Subcutaneous adipose tissue (tissue), 4 donors: ENCODE data around the gene SLC7A5. TPM values are rescaled to one million over a fixed set of nuclear protein-coding genes. Genes with fewer than 3 reads are reported as not detected.

ENCODE experiments used
- total RNA-seq, 4 donors: library from RNA; depleted of rRNA; stranded (reverse); fragments of >200 nt; gene quantifications; one replicate each; pipeline ENCODE4 v1.1.0, GENCODE V29; 2016
- TF ChIP-seq, protein P1 (sequence below): fragments of 450-650 bp; IDR thresholded peaks from one replicate; pipeline ENCODE4 v1.5.1; 2016; ENCODE audit warnings: low read depth, mild to moderate bottlenecking, control low read depth, antibody characterized with exemption, moderate library complexity

Gene SLC7A5
- total RNA-seq, 4 donors from 2014 or later: 0.38 to 1.5 (median 1.2) TPM

DNA sequence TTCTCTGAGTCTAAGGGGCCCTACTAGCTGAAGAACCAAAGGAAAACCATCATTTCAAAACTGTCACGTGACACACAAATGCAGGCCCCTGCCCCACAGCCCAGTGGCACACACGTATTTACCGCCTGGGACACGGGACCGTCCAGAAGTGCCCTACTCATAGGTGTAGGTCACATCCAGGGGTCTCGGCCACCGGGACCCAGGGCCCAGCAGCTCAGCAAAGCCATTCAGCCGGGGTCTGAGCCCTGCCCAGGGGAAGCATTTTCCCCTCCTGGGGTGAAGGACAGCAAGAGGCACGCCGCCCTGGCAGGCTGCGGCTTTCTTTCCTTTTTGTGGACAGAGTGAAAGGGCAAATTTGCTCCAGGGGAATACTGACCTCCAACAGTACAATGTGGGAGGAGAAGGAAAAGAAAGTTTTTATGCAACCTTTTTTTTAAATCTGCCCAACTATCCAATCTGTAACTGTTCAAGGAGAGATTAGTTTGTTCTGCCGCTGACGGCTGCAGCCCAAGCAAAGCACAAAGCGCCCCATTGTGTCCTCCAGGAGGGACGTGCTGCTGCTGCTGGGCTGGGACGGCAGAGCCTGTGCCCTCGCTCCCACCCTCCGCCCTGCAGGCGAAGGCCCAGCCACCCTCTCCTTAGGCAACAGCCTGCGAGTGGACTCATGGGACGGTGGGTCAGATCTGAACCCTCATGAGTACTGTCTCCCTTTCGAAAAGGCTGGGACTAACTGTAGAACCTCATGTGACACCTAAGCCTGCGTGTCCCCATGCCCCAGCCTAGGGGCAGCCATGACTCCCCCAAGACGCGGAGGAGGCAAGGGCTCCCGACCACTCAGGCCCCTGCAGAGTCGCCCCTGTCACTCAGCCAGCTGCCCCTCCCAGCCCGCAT, 21.3 kb downstream of the SLC7A5 start:
- TF ChIP-seq, protein P1, sequence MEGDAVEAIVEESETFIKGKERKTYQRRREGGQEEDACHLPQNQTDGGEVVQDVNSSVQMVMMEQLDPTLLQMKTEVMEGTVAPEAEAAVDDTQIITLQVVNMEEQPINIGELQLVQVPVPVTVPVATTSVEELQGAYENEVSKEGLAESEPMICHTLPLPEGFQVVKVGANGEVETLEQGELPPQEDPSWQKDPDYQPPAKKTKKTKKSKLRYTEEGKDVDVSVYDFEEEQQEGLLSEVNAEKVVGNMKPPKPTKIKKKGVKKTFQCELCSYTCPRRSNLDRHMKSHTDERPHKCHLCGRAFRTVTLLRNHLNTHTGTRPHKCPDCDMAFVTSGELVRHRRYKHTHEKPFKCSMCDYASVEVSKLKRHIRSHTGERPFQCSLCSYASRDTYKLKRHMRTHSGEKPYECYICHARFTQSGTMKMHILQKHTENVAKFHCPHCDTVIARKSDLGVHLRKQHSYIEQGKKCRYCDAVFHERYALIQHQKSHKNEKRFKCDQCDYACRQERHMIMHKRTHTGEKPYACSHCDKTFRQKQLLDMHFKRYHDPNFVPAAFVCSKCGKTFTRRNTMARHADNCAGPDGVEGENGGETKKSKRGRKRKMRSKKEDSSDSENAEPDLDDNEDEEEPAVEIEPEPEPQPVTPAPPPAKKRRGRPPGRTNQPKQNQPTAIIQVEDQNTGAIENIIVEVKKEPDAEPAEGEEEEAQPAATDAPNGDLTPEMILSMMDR: no peak

DNA sequence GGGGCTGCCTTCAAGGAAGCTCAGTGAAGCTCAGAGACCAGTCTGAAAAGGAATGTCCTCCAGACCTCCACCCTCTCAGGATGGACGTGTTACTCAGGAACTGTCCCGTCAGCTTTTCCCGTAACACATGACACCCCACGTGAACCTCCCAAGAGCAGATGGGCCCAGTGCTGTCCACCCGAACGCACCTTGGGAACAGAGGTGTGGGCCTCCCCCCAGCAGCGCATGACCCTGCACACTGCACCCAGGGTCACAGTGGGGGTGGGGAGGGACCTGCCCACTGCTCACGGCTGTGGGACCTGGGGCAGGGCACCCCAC, 21.9 kb downstream of the SLC7A5 start:
- TF ChIP-seq, protein P1: no peak

- TF ChIP-seq, protein P1: no peak
Measured at GRCh38 chr16:87846705-87847466, 22.4 kb downstream of the SLC7A5 start.

- TF ChIP-seq, protein P1: no peak
Measured at GRCh38 chr16:87845807-87846619, 23.3 kb downstream of the SLC7A5 start.

GRCh38 chr16:87845213-87845612, 24.1 kb downstream of the SLC7A5 start:
- TF ChIP-seq, protein P1: no peak

- TF ChIP-seq, protein P1: no peak
Measured at GRCh38 chr16:87844809-87845208, 24.5 kb downstream of the SLC7A5 start.
